PC-3 (cell line): ENCODE results near the gene CLEC19A.

ENCODE experiments used
- CTCF ChIP-seq: fragments of 300-600 bp; sonication (generic); conservative IDR thresholded peaks from 2 replicates; pipeline ENCODE4 v1.5.1; 2017; ENCODE audit warnings: antibody characterized with exemption, low read depth, mild to moderate bottlenecking, low read length
- EZH2 ChIP-seq: fragments of 300-600 bp; sonication (generic); IDR thresholded peaks from one replicate; pipeline ENCODE4 v1.6.1; 2017; ENCODE audit warnings: antibody characterized with exemption, mild to moderate bottlenecking, low read length; ENCODE audit not compliant: unreplicated experiment
- EZH2phosphoT487 ChIP-seq: fragments of 300-600 bp; sonication (generic); IDR thresholded peaks from 2 replicates; pipeline ENCODE4 v1.6.1; 2018; ENCODE audit warnings: mild to moderate bottlenecking, antibody characterized with exemption, low read length, borderline replicate concordance

DNA sequence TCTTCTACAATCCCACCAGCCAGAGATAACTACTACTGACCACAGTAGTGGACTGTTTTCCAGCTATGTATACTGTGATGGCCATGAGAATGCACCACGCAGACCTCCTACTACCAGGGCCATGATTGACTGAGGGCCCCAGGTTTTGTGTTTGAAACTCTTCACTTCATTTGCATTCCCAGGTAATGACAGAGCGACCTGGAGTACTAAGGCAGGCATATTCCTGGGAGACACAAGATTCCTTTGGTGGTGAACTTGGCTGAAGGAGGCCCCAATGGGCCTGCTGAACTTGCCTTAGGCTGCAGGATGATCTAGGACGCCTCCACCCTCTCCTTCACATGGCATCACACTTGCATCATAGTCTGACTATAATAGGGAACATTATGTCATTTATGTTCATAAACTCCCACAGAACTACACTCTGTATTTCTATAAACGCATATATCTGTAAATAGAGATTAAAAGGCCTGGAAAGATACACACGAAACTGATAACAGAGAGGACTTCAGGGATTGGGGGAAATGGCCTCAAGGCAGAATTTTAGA, 30.4 kb downstream of the CLEC19A start:
- TF ChIP-seq CTCF (no peak), EZH2 (no peak), EZH2phosphoT487 (no peak)
